Stimulated activated CD8-positive, alpha-beta memory T cell treated with anti-CD3 and anti-CD28 coated beads, Interleukin-7, amount 100 ng/mL, for 48 hours (primary cell): ENCODE measurements around the gene TRIM67.
"Not testable (repeated sequence)": the region's sequence is repeated elsewhere in the genome, so short reads cannot be mapped to it uniquely, and the experiment has no call there.

Experiments used
- DNase-seq, 2 donors: peaks; one replicate each; pipeline ENCODE4 v3.0.0-alpha.2; 2020; ENCODE audit warnings: low read depth in 1 of 2; ENCODE audit errors: extremely low read depth in 1 of 2

Gene TRIM67

GRCh38 chr1:231203259-231204057, 41.6 kb downstream of the TRIM67 start:
- DNase-seq = no peak

GRCh38 chr1:231206856-231207255, 45.0 kb downstream of the TRIM67 start:
- DNase-seq = no peak

- DNase-seq = no peak
These were observed 45.6 kb downstream of the TRIM67 start for GRCh38 chr1:231207437-231207836.

GRCh38 chr1:231208980-231209379, 47.1 kb downstream of the TRIM67 start:
- no peak for DNase-seq

- no peak for DNase-seq
These were observed 47.7 kb downstream of the TRIM67 start for GRCh38 chr1:231209531-231209930.

- no peak for DNase-seq
These were observed 48.3 kb downstream of the TRIM67 start for GRCh38 chr1:231210126-231210525.

GRCh38 chr1:231211005-231211857, 49.4 kb downstream of the TRIM67 start:
- DNase-seq = peak; percentile 82 to 88

- not testable (repeated sequence) for DNase-seq
These were observed 50.4 kb downstream of the TRIM67 start for GRCh38 chr1:231212301-231212700.

GRCh38 chr1:231213831-231214573, 52.1 kb downstream of the TRIM67 start:
- DNase-seq = no peak

- DNase-seq = no peak
These were observed 53.2 kb downstream of the TRIM67 start for GRCh38 chr1:231214918-231215680.

GRCh38 chr1:231215681-231216385, 54.0 kb downstream of the TRIM67 start:
- no peak for DNase-seq

- DNase-seq = no peak
These were observed 54.6 kb downstream of the TRIM67 start for GRCh38 chr1:231216498-231216897.

GRCh38 chr1:231217056-231217455, 55.2 kb downstream of the TRIM67 start:
- DNase-seq = no peak

GRCh38 chr1:231218078-231218477, 56.2 kb downstream of the TRIM67 start:
- no peak for DNase-seq

GRCh38 chr1:231219422-231220401, 57.9 kb downstream of the TRIM67 start:
- DNase-seq = no peak

- DNase-seq = no peak
These were observed 58.9 kb downstream of the TRIM67 start for GRCh38 chr1:231220801-231221200.

- DNase-seq = no peak
These were observed 64.3 kb downstream of the TRIM67 start for GRCh38 chr1:231226156-231226555.

GRCh38 chr1:231231511-231231910, 69.7 kb downstream of the TRIM67 start:
- no peak for DNase-seq
